Endothelial cell of umbilical vein (primary cell): ENCODE measurements around the gene IFT74. TPM values are rescaled to one million over a fixed set of nuclear protein-coding genes. Genes with fewer than 3 reads are reported as not detected.
A peak's percentile ranks its signal among the peaks of the same experiment; 100 is the strongest.

ENCODE experiments used
- BruUV-seq: library from RNA; stranded (reverse); fragments of 400-500 nt; replicated peaks from 2 replicates; lab custom pipeline; 2021; lab: Mats Ljungman, UMichigan
- CTCF ChIA-PET: fragments of 300-600, 350-600 bp; sonication (Branson Sonifier 250); formaldehyde crosslinking; loops from one replicate; lab custom pipeline; 2021; ENCODE audit warnings: antibody characterized with exemption, inconsistent platforms; lab: Charles Lee
- POLR2A ChIA-PET: fragments of 300-600, 350-600 bp; sonication (Branson Sonifier 250); formaldehyde crosslinking; loops from one replicate; lab custom pipeline; 2021; ENCODE audit warnings: antibody characterized with exemption, inconsistent platforms; lab: Charles Lee
- DNase-seq: peaks from one replicate; pipeline ENCODE4 v3.0.0-alpha.2; 2011; ENCODE audit warnings: low read depth, low spot score
- FAIRE-seq: peaks from 2 replicates; lab custom pipeline; 2011; peaks lifted over from hg19 to GRCh38; lab: Jason Lieb, UNC
- H2AFZ ChIP-seq: 2 replicates; pipeline ENCODE4 v1.6.0; 2012; ENCODE audit warnings: low read depth, low read length, control low read depth, inconsistent platforms
- H3K27ac ChIP-seq: 2 replicates; pipeline ENCODE4 v1.5.1; 2011; ENCODE audit warnings: low read depth, mild to moderate bottlenecking, control low read depth, low read length, moderate library complexity; ENCODE audit not compliant: insufficient read depth
- H3K27me3 ChIP-seq, 2 experiments: 2 replicates each; pipeline versions ENCODE4 v1.6.0 to v1.6.1; 2011; ENCODE audit warnings: low read length in 2 of 2, mixed read lengths in 1 of 2; ENCODE audit not compliant: control insufficient read depth in 2 of 2, insufficient read depth in 2 of 2
- H3K36me3 ChIP-seq, 2 experiments: 2 replicates in 1 of 2; 3 replicates in 1 of 2; pipeline ENCODE4 v1.5.1; 2011; ENCODE audit warnings: low read length in 2 of 2, mild to moderate bottlenecking in 1 of 2, moderate library complexity in 1 of 2; ENCODE audit not compliant: control insufficient read depth in 2 of 2, insufficient read depth in 2 of 2; ENCODE audit errors: extremely low read depth in 1 of 2
- H3K4me1 ChIP-seq: 3 replicates; pipeline ENCODE4 v1.5.1; 2011; ENCODE audit warnings: mild to moderate bottlenecking, low read length; ENCODE audit not compliant: control insufficient read depth, insufficient read depth; ENCODE audit errors: extremely low read depth
- H3K4me2 ChIP-seq: 2 replicates; pipeline ENCODE4 v1.6.1; 2011; ENCODE audit warnings: low read length, control low read depth, mixed read lengths; ENCODE audit not compliant: insufficient read depth
- H3K4me3 ChIP-seq, 3 experiments: fragments of 200-600 bp in 1 of 3; sonication (generic), shearing (Covaris generic) in 1 of 3; replicated peaks in 1 of 3; 2 replicates each; pipeline ENCODE4 v1.5.1; 2011 to 2016; ENCODE audit warnings: control low read depth in 3 of 3, low read length in 3 of 3, mild to moderate bottlenecking in 2 of 3, inconsistent platforms in 1 of 3, low read depth in 1 of 3, moderate library complexity in 1 of 3; ENCODE audit not compliant: insufficient read depth in 1 of 3
- H3K79me2 ChIP-seq: 2 replicates; pipeline ENCODE4 v1.6.0; 2012; ENCODE audit warnings: low read length, inconsistent platforms; ENCODE audit not compliant: control insufficient read depth, insufficient read depth
- H3K9ac ChIP-seq: replicated peaks from 2 replicates; pipeline ENCODE3; 2011; ENCODE audit warnings: low read length, control low read depth; ENCODE audit not compliant: insufficient read depth; ENCODE audit errors: extremely low read depth
- H3K9me1 ChIP-seq: replicated peaks from 3 replicates; pipeline ENCODE4 v1.6.0; 2011; ENCODE audit warnings: mild to moderate bottlenecking, low read length; ENCODE audit not compliant: control insufficient read depth, insufficient read depth; ENCODE audit errors: extremely low read depth
- H3K9me3 ChIP-seq: replicated peaks from 2 replicates; pipeline ENCODE4 v1.5.1; 2012; ENCODE audit warnings: low read length, inconsistent platforms; ENCODE audit not compliant: control insufficient read depth, insufficient read depth
- H4K20me1 ChIP-seq: replicated peaks from 2 replicates; pipeline ENCODE3; 2011; ENCODE audit warnings: mild to moderate bottlenecking, low read length; ENCODE audit not compliant: control insufficient read depth, insufficient read depth; ENCODE audit errors: extremely low read depth
- CTCF ChIP-seq, 2 donors: IDR thresholded peaks; 1 replicate in 1 of 2; 2 replicates in 1 of 2; pipeline ENCODE4 v1.5.1; 2011; ENCODE audit warnings: low read length in 2 of 2, mild to moderate bottlenecking in 2 of 2, moderate library complexity in 2 of 2, control low read depth in 1 of 2, inconsistent platforms in 1 of 2, low read depth in 1 of 2; ENCODE audit not compliant: insufficient read depth in 1 of 2; ENCODE audit errors: extremely low read depth in 1 of 2
- FOS ChIP-seq: IDR thresholded peaks from 2 replicates; pipeline ENCODE4 v1.6.1; 2011; ENCODE audit warnings: mild to moderate bottlenecking, low read length, moderate library complexity, borderline replicate concordance; ENCODE audit not compliant: insufficient read depth
- JUN ChIP-seq: IDR thresholded peaks from 2 replicates; pipeline ENCODE4 v1.6.1; 2011; ENCODE audit warnings: borderline replicate concordance, low read depth; ENCODE audit not compliant: insufficient read length, insufficient read depth
- MAX ChIP-seq: IDR thresholded peaks from 2 replicates; pipeline ENCODE4 v1.6.1; 2011; ENCODE audit not compliant: insufficient read depth, insufficient read length
- MYC ChIP-seq: IDR thresholded peaks from one replicate; pipeline ENCODE4 v1.6.1; 2011; ENCODE audit warnings: mild to moderate bottlenecking, low read depth, low read length
- POLR2A ChIP-seq: IDR thresholded peaks from 2 replicates; pipeline ENCODE4 v1.6.1; 2012; ENCODE audit warnings: low read depth, mild to moderate bottlenecking, control low read depth, low read length
- POLR2AphosphoS5 ChIP-seq: IDR thresholded peaks from 2 replicates; pipeline ENCODE4 v1.6.1; 2012; ENCODE audit warnings: low read depth, mild to moderate bottlenecking, control low read depth, low read length, moderate library complexity; ENCODE audit not compliant: insufficient read depth
- dilution Hi-C: fragments of 300-500 bp; cut with MboI; formaldehyde crosslinking; loops from one replicate; pipeline ENCODE4 v1.15.0; 2019; ENCODE audit warnings: low sequenced_read_pairs; ENCODE audit not compliant: extremely low pct_ligation_motif_present
- intact Hi-C: fragments of 100-400 bp; cut with micrococcal nuclease; formaldehyde crosslinking; loops from one replicate; pipeline ENCODE4 v1.10.0; 2022
- polyA plus RNA-seq, 4 experiments: library from polyadenylated mRNA; depleted of rRNA in 3 of 4; stranded (reverse) in 3 of 4; unstranded in 1 of 4; fragments of >200 nt; gene quantifications; 2 replicates each; pipeline versions ENCODE4 v1.2.1 to v1.2.3, GENCODE V29; 2011 to 2012; ENCODE audit warnings: missing spikeins in 1 of 4
- total RNA-seq: library from RNA; stranded (reverse); gene quantifications from 2 replicates; pipeline ENCODE4 v1.2.3, GENCODE V29; 2021

IFT74 gene
- total and polyA plus RNA-seq, 2 donors (not counting 3 experiments of a cell fraction or from before 2014, with no cell fraction given): 3.4 to 10.8 TPM

GRCh38 chr9:27110181-27110580 is 154.0 kb downstream of the IFT74 start:
- H2AFZ ChIP-seq: no peak overlapping the region
- peak; percentile 60 for FAIRE-seq
- H3K27me3 ChIP-seq: no peaks in the 10 kb centered on the region
- ChIA-PET POLR2A (interaction anchor here (0.8 kb wide), 1 partner anchor 45 kb away, joined by 3 read pairs; no protein-coding TSS in a partner anchor), CTCF (interaction anchor here (1.8 to 2.5 kb wide), 4 partner anchors 15 to 138 kb away, joined by 4 to 8 read pairs (median 6); no protein-coding TSS in a partner anchor)
- H3K4me2 ChIP-seq: peak overlapping the region; percentile 99
- H3K9me3 ChIP-seq: no peaks in the 10 kb centered on the region
- intact Hi-C loops: loop anchor here (2.0 kb wide), 2 partner anchors 75 to 167 kb away; no protein-coding TSS in a partner anchor
- dilution Hi-C loops: no loop called here
- peaks cover 41% of the 10 kb centered on the region for H3K79me2 ChIP-seq
- peak overlapping the region; percentile 44 to 99 (median 96) for H3K4me3 ChIP-seq
- TF ChIP-seq FOS (no peak), POLR2A (no peak), JUN (no peak), CTCF (IDR thresholded peaks at IDR 0.05; ENCODE audit: extremely low read depth in 1 of 2, insufficient read depth in 1 of 2, low read depth in 1 of 2, low read length in 2 of 2) (no peak), MYC (no peak), POLR2AphosphoS5 (no peak), MAX (no peak)
- no peaks in the 10 kb centered on the region for H3K36me3 ChIP-seq
- BruUV-seq: no TSS peak
- H3K9me1 ChIP-seq: no peaks in the 10 kb centered on the region
- peak; percentile 65 for DNase-seq
- H4K20me1 ChIP-seq: no peaks in the 10 kb centered on the region
- H3K4me1 ChIP-seq: peaks cover 17% of the 10 kb centered on the region
- H3K9ac ChIP-seq: peak overlapping the region; percentile 94
- peak overlapping the region; percentile 80 for H3K27ac ChIP-seq
